Urothelium cell line (cell line): ENCODE results near the gene RAD23B.
"Not testable (repeated sequence)": the region's sequence is repeated elsewhere in the genome, so short reads cannot be mapped to it uniquely, and the experiment has no call there.

ENCODE experiments used
- DNase-seq: peaks from one replicate; pipeline ENCODE4 v3.0.0; 2011; ENCODE audit warnings: low spot score, mixed read lengths
- FAIRE-seq: peaks from 2 replicates; lab custom pipeline; 2011; peaks lifted over from hg19 to GRCh38; lab: Jason Lieb, UNC

RAD23B gene

GRCh38 chr9:107290619-107291018 lies 7.5 kb downstream of the RAD23B start:
- FAIRE-seq (no peak), DNase-seq (no peak)

- FAIRE-seq (no peak), DNase-seq (no peak)
Measured at GRCh38 chr9:107292821-107293542, 9.9 kb downstream of the RAD23B start.

GRCh38 chr9:107293543-107294085 lies 10.5 kb downstream of the RAD23B start:
- DNase-seq (no peak), FAIRE-seq (no peak)

GRCh38 chr9:107294756-107295155 lies 11.7 kb downstream of the RAD23B start:
- no peak for FAIRE-seq
- DNase-seq, result no peak

GRCh38 chr9:107295995-107296394 lies 12.9 kb downstream of the RAD23B start:
- FAIRE-seq, result no peak

GRCh38 chr9:107296592-107296991 lies 13.5 kb downstream of the RAD23B start:
- FAIRE-seq, DNase-seq: not testable (repeated sequence)

More at GRCh38 chr9:107295995-107296394, 12.9 kb downstream of the RAD23B start:
- DNase-seq, result no peak

- FAIRE-seq (no peak), DNase-seq (no peak)
Measured at GRCh38 chr9:107299437-107299836, 16.4 kb downstream of the RAD23B start.

GRCh38 chr9:107306308-107306707 lies 23.2 kb downstream of the RAD23B start:
- DNase-seq (no peak), FAIRE-seq (no peak)

- DNase-seq (no peak), FAIRE-seq (no peak)
Measured at GRCh38 chr9:107307331-107307730, 24.3 kb downstream of the RAD23B start.

- DNase-seq (no peak), FAIRE-seq (no peak)
Measured at GRCh38 chr9:107308461-107308860, 25.4 kb downstream of the RAD23B start.

GRCh38 chr9:107309271-107309670 lies 26.2 kb downstream of the RAD23B start:
- FAIRE-seq (no peak), DNase-seq (no peak)

- no peak for DNase-seq
- no peak for FAIRE-seq
Measured at GRCh38 chr9:107312376-107313050, 29.4 kb downstream of the RAD23B start.

- DNase-seq (no peak), FAIRE-seq (no peak)
Measured at GRCh38 chr9:107313555-107314096, 30.5 kb downstream of the RAD23B start.

GRCh38 chr9:107314763-107315162 lies 31.7 kb downstream of the RAD23B start:
- FAIRE-seq (no peak), DNase-seq (no peak)

GRCh38 chr9:107316795-107317661 lies 33.9 kb downstream of the RAD23B start:
- FAIRE-seq (no peak), DNase-seq (no peak)

GRCh38 chr9:107322643-107323042 lies 39.6 kb downstream of the RAD23B start:
- DNase-seq, result no peak
- no peak for FAIRE-seq

- FAIRE-seq (no peak), DNase-seq (no peak)
Measured at GRCh38 chr9:107323836-107324585, 40.9 kb downstream of the RAD23B start.

GRCh38 chr9:107325842-107326241 lies 42.8 kb downstream of the RAD23B start:
- no peak for FAIRE-seq
- DNase-seq, result no peak

- FAIRE-seq (no peak), DNase-seq (no peak)
Measured at GRCh38 chr9:107328510-107328909, 45.4 kb downstream of the RAD23B start.

- DNase-seq (no peak), FAIRE-seq (no peak)
Measured at GRCh38 chr9:107330420-107330819, 47.3 kb downstream of the RAD23B start.
